Pancreas (tissue), 10 donors: ENCODE data around the gene ZFAND3. TPM values are rescaled to one million over a fixed set of nuclear protein-coding genes. Genes with fewer than 3 reads are reported as not detected.
A peak's percentile ranks its signal among the peaks of the same experiment; 100 is the strongest.

Experiments used
- ATAC-seq, 4 donors: fragments of 200-7000 bp; cut with Tn5 transposase; one replicate each; pipeline versions ENCODE4 v1.8.0 to v1.9.1; 2020; ENCODE audit warnings: mild to moderate bottlenecking in 4 of 4, moderate library complexity in 4 of 4
- DNase-seq, 6 donors: peaks; one replicate each; pipeline ENCODE4 v3.0.0-alpha.2; 2020
- FAIRE-seq: peaks from 2 replicates; lab custom pipeline; 2012; peaks lifted over from hg19 to GRCh38; lab: Jason Lieb, UNC
- H3K27ac ChIP-seq, 4 donors: fragments of 200-600 bp; sonication (generic); 1 replicate in 3 of 4; 2 replicates in 1 of 4; pipeline versions ENCODE4 v1.5.0 to v1.8.0; 2020
- H3K27me3 ChIP-seq, 4 donors: fragments of 200-600 bp; one replicate each; pipeline ENCODE4 v1.8.0; 2021
- H3K36me3 ChIP-seq, 3 donors: fragments of 200-600 bp; sonication (generic) in 1 of 3; one replicate each; pipeline versions ENCODE4 v1.5.0 to v1.8.0; 2020 to 2021
- H3K4me1 ChIP-seq, 3 donors: fragments of 200-600 bp; one replicate each; pipeline ENCODE4 v1.8.0; 2021
- H3K4me3 ChIP-seq, 4 donors: fragments of 200-600 bp; sonication (generic) in 2 of 4; one replicate each; pipeline versions ENCODE4 v1.5.0 to v1.8.0; 2020 to 2021
- H3K9me3 ChIP-seq, 4 donors: fragments of 200-600 bp; one replicate each; pipeline ENCODE4 v1.8.0; 2021
- CTCF ChIP-seq, 4 donors: fragments of 200-600 bp; sonication (generic) in 3 of 4; IDR thresholded peaks; one replicate each; pipeline versions ENCODE4 v1.5.0 to v1.8.0; 2021; ENCODE audit warnings: antibody characterized with exemption in 4 of 4
- WGBS, 2 donors: extraction: QIAGEN DNeasy Blood & Tissue Kit; methylation state at CpG; one replicate each; pipeline ENCODE4 v1.1.7; 2013; 5-methylcytosine and 5-hydroxymethylcytosine counted together
- intact Hi-C, 3 donors: fragments of 100-400 bp; cut with DNase I; formaldehyde crosslinking; loops; one replicate each; pipeline versions ENCODE4 v1.11.1 to v1.14.2; 2022
- polyA plus RNA-seq, 2 donors: library from polyadenylated mRNA; stranded (reverse); fragments of 200-250 nt; gene quantifications; one replicate each; pipeline ENCODE4 v1.2.3, GENCODE V29; 2013
- total RNA-seq, 6 donors: library from RNA; stranded (reverse); fragmentation: NEBNext Ultra II Directional in 4 of 6; extraction: Animal tissue kit (Norgen Biotek cat#: 25700) in 4 of 6; gene quantifications; one replicate each; pipeline versions ENCODE4 v1.2.1 to v1.2.4, GENCODE V29; 2021 to 2023
- donor health status: healthy with polysubstance abuse.
- donor health status: DM: no; HTN: no; CAD: no; lungs with moderate emphysema.
- donor health status: DM: no; HTN: no; CAD: no.
- donor health status: control.
- donor health status: control.
- donor health status: Bipolar disorder and iron deficiency.
- donor health status: DM: yes; HTN: yes; CAD: no.
- donor health status: DM: no; HTN: no; CAD: no.
- donor health status: DM: no; HTN: no; CAD: no.
- donor health status: DM: yes; HTN: yes; CAD: no.

ZFAND3 gene
- total and polyA plus RNA-seq, 8 donors: 13.1 to 49.8 (median 31.8) TPM

GRCh38 chr6:37809197-37809543 lies 10.4 kb upstream of the ZFAND3 start:
- ATAC-seq (no peak), FAIRE-seq (no peak), DNase-seq (no peak)
- no peak overlapping the region for H3K27ac ChIP-seq
- WGBS, 2 donors: 64 to 68% methylated on average over 3 of the region's 3 CpGs
- intact Hi-C loops: no loop called here
- H3K4me3 ChIP-seq: no peak overlapping the region
- TF ChIP-seq CTCF (IDR thresholded peaks at IDR 0.05): no peak
- no peaks in the 10 kb centered on the region for H3K27me3 ChIP-seq
- H3K9me3 ChIP-seq: no peaks in the 10 kb centered on the region
- H3K4me1 ChIP-seq: no peaks in the 10 kb centered on the region
- H3K36me3 ChIP-seq: no peaks in the 10 kb centered on the region

GRCh38 chr6:37812841-37813240 lies 6.7 kb upstream of the ZFAND3 start:
- Histone ChIP-seq H3K27me3 (no peaks in the 10 kb centered on the region), H3K9me3 (no peaks in the 10 kb centered on the region), H3K27ac (no peak overlapping the region), H3K36me3 (no peaks in the 10 kb centered on the region), H3K4me1 (peaks cover 0 to under 1% (median 0%) of the 10 kb centered on the region in 3 donors), H3K4me3 (no peak overlapping the region)
- intact Hi-C loops: no loop called here
- FAIRE-seq (no peak), DNase-seq (no peak), ATAC-seq (no peak)
- no peak for TF ChIP-seq CTCF (IDR thresholded peaks at IDR 0.05)
- WGBS, 2 donors: 82 to 83% methylated on average over 1 of the region's 1 CpG

- ATAC-seq (no peak), DNase-seq (no peak), FAIRE-seq (no peak)
- WGBS, 2 donors: 88 to 92% methylated on average over 6 of the region's 6 CpGs
- no peak for TF ChIP-seq CTCF (IDR thresholded peaks at IDR 0.05)
- no peaks in the 10 kb centered on the region for H3K27me3 ChIP-seq
- H3K36me3 ChIP-seq: no peaks in the 10 kb centered on the region
- intact Hi-C loops: no loop called here
- H3K4me3 ChIP-seq: no peak overlapping the region
- no peaks in the 10 kb centered on the region for H3K9me3 ChIP-seq
- H3K27ac ChIP-seq: no peak overlapping the region
- peaks cover 0 to 7% (median 0%) of the 10 kb centered on the region in 3 donors for H3K4me1 ChIP-seq
Measured at GRCh38 chr6:37814374-37814773, 5.2 kb upstream of the ZFAND3 start.

GRCh38 chr6:37816599-37817375 lies 2.7 kb upstream of the ZFAND3 start:
- ATAC-seq (no peak), DNase-seq (no peak), FAIRE-seq (no peak)
- Histone ChIP-seq H3K4me3 (no peak overlapping the region), H3K27me3 (no peaks in the 10 kb centered on the region), H3K4me1 (peaks cover 0 to 12% (median 11%) of the 10 kb centered on the region in 3 donors), H3K27ac (no peak overlapping the region), H3K9me3 (no peaks in the 10 kb centered on the region), H3K36me3 (no peaks in the 10 kb centered on the region)
- intact Hi-C loops: no loop called here
- no peak for TF ChIP-seq CTCF (IDR thresholded peaks at IDR 0.05)
- WGBS, 2 donors: 65 to 75% methylated on average over 7 of the region's 7 CpGs

- H3K4me1 ChIP-seq: peaks cover 17 to 29% (median 25%) of the 10 kb centered on the region in 3 donors
- intact Hi-C loops: no loop called here
- FAIRE-seq (no peak), DNase-seq (peak; percentile 92 to 99 (median 96)), ATAC-seq (peak; percentile 87 to 93 (median 88))
- peak overlapping the region; percentile 70 to 86 (median 76) for H3K4me3 ChIP-seq
- H3K27ac ChIP-seq: peak overlapping the region; percentile 94 to 100 (median 96)
- TF ChIP-seq CTCF (IDR thresholded peaks at IDR 0.05): no peak
- no peaks in the 10 kb centered on the region for H3K9me3 ChIP-seq
- H3K36me3 ChIP-seq: no peaks in the 10 kb centered on the region
- no peaks in the 10 kb centered on the region for H3K27me3 ChIP-seq
- 0% methylated on average over 23 to 27 of the region's 27 CpGs for WGBS, 2 donors
Measured at GRCh38 chr6:37818536-37819176, 871 bp upstream of the ZFAND3 start.
